ENCODE results near the gene ALK.

The ALK gene

GRCh38 chr2:29229640-29230039, 691.7 kb downstream of the ALK start:
- WGBS, 2 donors (ENCODE audit: extremely low coverage in 2 of 2, insufficient read length in 2 of 2, insufficient replicate concordance in 1 of 2) = no CpG with 5 or more reads among the region's 9 CpGs

GRCh38 chr2:29228947-29229346, 692.4 kb downstream of the ALK start:
- H3K27ac ChIP-seq (replicated peaks; ENCODE audit: low read length) = no peak overlapping the region
- no peak overlapping the region for H2BK12ac ChIP-seq (ENCODE audit: low read length)
- no peak overlapping the region for H3K4ac ChIP-seq (ENCODE audit: low read length)
- H3K14ac ChIP-seq (ENCODE audit: low read length) = no peak overlapping the region
- H3K23ac ChIP-seq (ENCODE audit: low read depth, low read length, poor library complexity) = peak overlapping the region; percentile 8
- no peak overlapping the region for H2BK120ac ChIP-seq (ENCODE audit: low read depth, low read length)
- no peaks in the 10 kb centered on the region for H3K9me3 ChIP-seq (replicated peaks in 1 of 2; ENCODE audit: control insufficient read depth in 2 of 2, insufficient read depth in 1 of 2, low read depth in 1 of 2, low read length in 2 of 2)
- no peak overlapping the region for H4K91ac ChIP-seq (ENCODE audit: low read depth, low read length, poor library complexity)
- no peaks in the 10 kb centered on the region for H3K79me1 ChIP-seq (ENCODE audit: low read depth, low read length)
- WGBS, 2 donors (ENCODE audit: extremely low coverage in 2 of 2, insufficient read length in 2 of 2, insufficient replicate concordance in 1 of 2) = no CpG with 5 or more reads among the region's 9 CpGs
- H2BK15ac ChIP-seq (ENCODE audit: low read length) = no peak overlapping the region
- no peak for DNase-seq (ENCODE audit: low spot score)
- no peaks in the 10 kb centered on the region for H3K27me3 ChIP-seq (ENCODE audit: control insufficient read depth in 3 of 3, insufficient read depth in 3 of 3, low read depth in 1 of 3, low read length in 3 of 3)
- no peak overlapping the region for H3K4me2 ChIP-seq (ENCODE audit: insufficient read depth, low read length, poor library complexity, severe bottlenecking)
- no peak overlapping the region for H2BK5ac ChIP-seq (ENCODE audit: low read length)
- H3K9ac ChIP-seq (ENCODE audit: low read depth, low read length, poor library complexity) = no peak overlapping the region
- peaks cover 0 to 17% of the 10 kb centered on the region in 2 donors for H3K36me3 ChIP-seq (replicated peaks in 1 of 2; ENCODE audit: control insufficient read depth in 2 of 2, insufficient read depth in 2 of 2, low read length in 2 of 2)
- H2AFZ ChIP-seq (ENCODE audit: low read length) = no peak overlapping the region
- peak overlapping the region; percentile 8 for H2AK5ac ChIP-seq (ENCODE audit: low read depth, low read length)
- no peak overlapping the region for H3K4me3 ChIP-seq (ENCODE audit: low read length in 2 of 2)
- H4K8ac ChIP-seq (ENCODE audit: low read depth, low read length) = no peak overlapping the region
- H3K4me1 ChIP-seq (ENCODE audit: control insufficient read depth in 2 of 2, insufficient read depth in 1 of 2, low read depth in 1 of 2, low read length in 2 of 2) = peaks cover 0 to 3% of the 10 kb centered on the region in 2 donors
- peak overlapping the region; percentile 35 for H3K18ac ChIP-seq (ENCODE audit: low read length)

More at GRCh38 chr2:29229640-29230039, 691.7 kb downstream of the ALK start:
- Histone ChIP-seq H2AK5ac (ENCODE audit: low read depth, low read length) (peak overlapping the region; percentile 32), H3K18ac (ENCODE audit: low read length) (peak overlapping the region; percentile 35), H3K4me2 (ENCODE audit: insufficient read depth, low read length, poor library complexity, severe bottlenecking) (no peak overlapping the region), H3K23ac (ENCODE audit: low read depth, low read length, poor library complexity) (no peak overlapping the region), H2AFZ (ENCODE audit: low read length) (no peak overlapping the region), H3K27me3 (ENCODE audit: control insufficient read depth in 3 of 3, insufficient read depth in 3 of 3, low read depth in 1 of 3, low read length in 3 of 3) (no peaks in the 10 kb centered on the region), H4K8ac (ENCODE audit: low read depth, low read length) (no peak overlapping the region), H3K4ac (ENCODE audit: low read length) (no peak overlapping the region), H2BK5ac (ENCODE audit: low read length) (no peak overlapping the region), H2BK12ac (ENCODE audit: low read length) (no peak overlapping the region), H3K79me1 (ENCODE audit: low read depth, low read length) (no peaks in the 10 kb centered on the region), H3K36me3 (replicated peaks in 1 of 2; ENCODE audit: control insufficient read depth in 2 of 2, insufficient read depth in 2 of 2, low read length in 2 of 2) (peaks cover 0 to 17% of the 10 kb centered on the region in 2 donors), H2BK120ac (ENCODE audit: low read depth, low read length) (no peak overlapping the region), H3K14ac (ENCODE audit: low read length) (no peak overlapping the region), H2BK15ac (ENCODE audit: low read length) (no peak overlapping the region), H4K91ac (ENCODE audit: low read depth, low read length, poor library complexity) (no peak overlapping the region), H3K4me3 (ENCODE audit: low read length in 2 of 2) (no peak overlapping the region), H3K9me3 (replicated peaks in 1 of 2; ENCODE audit: control insufficient read depth in 2 of 2, insufficient read depth in 1 of 2, low read depth in 1 of 2, low read length in 2 of 2) (no peaks in the 10 kb centered on the region), H3K27ac (replicated peaks; ENCODE audit: low read length) (no peak overlapping the region), H3K9ac (ENCODE audit: low read depth, low read length, poor library complexity) (peak overlapping the region; percentile 30), H3K4me1 (ENCODE audit: control insufficient read depth in 2 of 2, insufficient read depth in 1 of 2, low read depth in 1 of 2, low read length in 2 of 2) (peaks cover 0 to 3% of the 10 kb centered on the region in 2 donors)
- no peak for DNase-seq (ENCODE audit: low spot score)

- Histone ChIP-seq H3K27me3 (ENCODE audit: control insufficient read depth in 3 of 3, insufficient read depth in 3 of 3, low read depth in 1 of 3, low read length in 3 of 3) (no peaks in the 10 kb centered on the region), H3K4me1 (ENCODE audit: control insufficient read depth in 2 of 2, insufficient read depth in 1 of 2, low read depth in 1 of 2, low read length in 2 of 2) (no peaks in the 10 kb centered on the region), H3K27ac (replicated peaks; ENCODE audit: low read length) (no peak overlapping the region), H2BK5ac (ENCODE audit: low read length) (no peak overlapping the region), H2BK12ac (ENCODE audit: low read length) (no peak overlapping the region), H2AFZ (ENCODE audit: low read length) (no peak overlapping the region), H4K91ac (ENCODE audit: low read depth, low read length, poor library complexity) (no peak overlapping the region), H4K8ac (ENCODE audit: low read depth, low read length) (no peak overlapping the region), H3K18ac (ENCODE audit: low read length) (peak overlapping the region; percentile 58), H2BK120ac (ENCODE audit: low read depth, low read length) (no peak overlapping the region), H3K36me3 (replicated peaks in 1 of 2; ENCODE audit: control insufficient read depth in 2 of 2, insufficient read depth in 2 of 2, low read length in 2 of 2) (peaks cover 0 to 14% of the 10 kb centered on the region in 2 donors), H3K4me2 (ENCODE audit: insufficient read depth, low read length, poor library complexity, severe bottlenecking) (no peak overlapping the region), H3K4ac (ENCODE audit: low read length) (no peak overlapping the region), H2AK5ac (ENCODE audit: low read depth, low read length) (no peak overlapping the region), H3K9me3 (replicated peaks in 1 of 2; ENCODE audit: control insufficient read depth in 2 of 2, insufficient read depth in 1 of 2, low read depth in 1 of 2, low read length in 2 of 2) (no peaks in the 10 kb centered on the region), H3K4me3 (ENCODE audit: low read length in 2 of 2) (no peak overlapping the region), H3K23ac (ENCODE audit: low read depth, low read length, poor library complexity) (peak overlapping the region; percentile 31), H3K9ac (ENCODE audit: low read depth, low read length, poor library complexity) (no peak overlapping the region), H2BK15ac (ENCODE audit: low read length) (peak overlapping the region; percentile 19), H3K79me1 (ENCODE audit: low read depth, low read length) (no peaks in the 10 kb centered on the region), H3K14ac (ENCODE audit: low read length) (peak overlapping the region; percentile 50)
- no CpG with 5 or more reads among the region's 15 CpGs for WGBS, 2 donors (ENCODE audit: extremely low coverage in 2 of 2, insufficient read length in 2 of 2, insufficient replicate concordance in 1 of 2)
- no peak for DNase-seq (ENCODE audit: low spot score)
Observed at GRCh38 chr2:29227935-29228675, 693.3 kb downstream of the ALK start.

- Histone ChIP-seq H2BK5ac (ENCODE audit: low read length) (no peak overlapping the region), H3K4me2 (ENCODE audit: insufficient read depth, low read length, poor library complexity, severe bottlenecking) (no peak overlapping the region), H2AK5ac (ENCODE audit: low read depth, low read length) (peak overlapping the region; percentile 25), H2BK15ac (ENCODE audit: low read length) (no peak overlapping the region), H3K27ac (replicated peaks; ENCODE audit: low read length) (no peak overlapping the region), H3K18ac (ENCODE audit: low read length) (peak overlapping the region; percentile 79), H3K14ac (ENCODE audit: low read length) (no peak overlapping the region), H3K36me3 (replicated peaks in 1 of 2; ENCODE audit: control insufficient read depth in 2 of 2, insufficient read depth in 2 of 2, low read length in 2 of 2) (peaks cover 0 to 16% of the 10 kb centered on the region in 2 donors), H3K9ac (ENCODE audit: low read depth, low read length, poor library complexity) (peak overlapping the region; percentile 7), H3K4me1 (ENCODE audit: control insufficient read depth in 2 of 2, insufficient read depth in 1 of 2, low read depth in 1 of 2, low read length in 2 of 2) (no peaks in the 10 kb centered on the region), H3K27me3 (ENCODE audit: control insufficient read depth in 3 of 3, insufficient read depth in 3 of 3, low read depth in 1 of 3, low read length in 3 of 3) (no peaks in the 10 kb centered on the region), H2AFZ (ENCODE audit: low read length) (no peak overlapping the region), H4K8ac (ENCODE audit: low read depth, low read length) (no peak overlapping the region), H4K91ac (ENCODE audit: low read depth, low read length, poor library complexity) (no peak overlapping the region), H3K4ac (ENCODE audit: low read length) (no peak overlapping the region), H2BK12ac (ENCODE audit: low read length) (no peak overlapping the region), H3K9me3 (replicated peaks in 1 of 2; ENCODE audit: control insufficient read depth in 2 of 2, insufficient read depth in 1 of 2, low read depth in 1 of 2, low read length in 2 of 2) (no peaks in the 10 kb centered on the region), H3K79me1 (ENCODE audit: low read depth, low read length) (no peaks in the 10 kb centered on the region), H3K4me3 (ENCODE audit: low read length in 2 of 2) (no peak overlapping the region), H3K23ac (ENCODE audit: low read depth, low read length, poor library complexity) (no peak overlapping the region), H2BK120ac (ENCODE audit: low read depth, low read length) (no peak overlapping the region)
- DNase-seq (ENCODE audit: low spot score) = no peak
- WGBS, 2 donors (ENCODE audit: extremely low coverage in 2 of 2, insufficient read length in 2 of 2, insufficient replicate concordance in 1 of 2) = no CpG with 5 or more reads among the region's 7 CpGs
Observed at GRCh38 chr2:29226808-29227207, 694.6 kb downstream of the ALK start.

Data from neuronal stem cell (in vitro differentiated cells).